BJ (cell line): ENCODE data around the gene GIT2. TPM values are rescaled to one million over a fixed set of nuclear protein-coding genes. Genes with fewer than 3 reads are reported as not detected.

Experiments used
- CTCF ChIA-PET: fragments of 350-600 bp; formaldehyde crosslinking; extraction: SDS; loops from one replicate; lab custom pipeline; 2021; ENCODE audit warnings: antibody characterized with exemption, inconsistent platforms; lab: Yijun Ruan, JAX
- POLR2A ChIA-PET: fragments of 300-600 bp; sonication (Branson Sonifier 250); formaldehyde crosslinking; extraction: SDS; loops from one replicate; lab custom pipeline; 2021; ENCODE audit warnings: antibody characterized with exemption; lab: Charles Lee
- DNase-seq: peaks from one replicate; pipeline ENCODE4 v3.0.0-alpha.2; 2011; ENCODE audit warnings: low read depth
- H3K27me3 ChIP-seq: 2 replicates; pipeline ENCODE4 v1.6.0; 2011; ENCODE audit warnings: low read length; ENCODE audit not compliant: control insufficient read depth, insufficient read depth
- H3K36me3 ChIP-seq: 2 replicates; pipeline ENCODE4 v1.5.1; 2011; ENCODE audit warnings: low read length; ENCODE audit not compliant: control insufficient read depth, insufficient read depth
- H3K4me3 ChIP-seq: 2 replicates; pipeline ENCODE4 v1.5.1; 2011; ENCODE audit warnings: low read depth, mild to moderate bottlenecking, control low read depth, low read length
- polyA plus RNA-seq: library from polyadenylated mRNA; depleted of rRNA; stranded (reverse); fragments of >200 nt; gene quantifications from 2 replicates; pipeline ENCODE4 v1.2.3, GENCODE V29; 2011
- TF ChIP-seq, protein P1 (sequence below): IDR thresholded peaks from 2 replicates; pipeline ENCODE4 v1.5.1; 2011; ENCODE audit warnings: low read depth, mild to moderate bottlenecking, control low read depth, inconsistent platforms, low read length, moderate library complexity; ENCODE audit not compliant: insufficient read depth

Gene GIT2
- polyA plus RNA-seq, 1 experiment, result 49.0 TPM

DNA sequence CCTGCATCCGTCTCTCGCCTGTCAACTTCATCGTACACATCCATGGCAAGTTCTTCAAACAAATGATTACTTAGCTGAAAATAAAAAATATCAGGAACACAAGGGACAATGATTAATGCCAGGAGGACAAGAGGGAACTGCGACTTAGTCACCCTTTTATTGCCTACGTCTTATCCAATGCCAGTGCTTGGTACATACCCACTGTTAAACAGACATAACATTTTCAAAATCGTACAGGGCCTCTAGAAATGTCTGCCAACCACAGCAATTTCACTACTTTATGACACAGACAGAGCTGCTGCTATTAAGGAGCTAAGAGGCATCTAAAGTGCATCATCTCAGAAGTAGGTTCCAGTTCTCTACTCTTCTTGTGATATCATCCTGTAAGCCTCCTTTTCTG, 34.6 kb downstream of the GIT2 start:
- peaks cover 6% of the 10 kb centered on the region for H3K36me3 ChIP-seq
- TF ChIP-seq, protein P1, sequence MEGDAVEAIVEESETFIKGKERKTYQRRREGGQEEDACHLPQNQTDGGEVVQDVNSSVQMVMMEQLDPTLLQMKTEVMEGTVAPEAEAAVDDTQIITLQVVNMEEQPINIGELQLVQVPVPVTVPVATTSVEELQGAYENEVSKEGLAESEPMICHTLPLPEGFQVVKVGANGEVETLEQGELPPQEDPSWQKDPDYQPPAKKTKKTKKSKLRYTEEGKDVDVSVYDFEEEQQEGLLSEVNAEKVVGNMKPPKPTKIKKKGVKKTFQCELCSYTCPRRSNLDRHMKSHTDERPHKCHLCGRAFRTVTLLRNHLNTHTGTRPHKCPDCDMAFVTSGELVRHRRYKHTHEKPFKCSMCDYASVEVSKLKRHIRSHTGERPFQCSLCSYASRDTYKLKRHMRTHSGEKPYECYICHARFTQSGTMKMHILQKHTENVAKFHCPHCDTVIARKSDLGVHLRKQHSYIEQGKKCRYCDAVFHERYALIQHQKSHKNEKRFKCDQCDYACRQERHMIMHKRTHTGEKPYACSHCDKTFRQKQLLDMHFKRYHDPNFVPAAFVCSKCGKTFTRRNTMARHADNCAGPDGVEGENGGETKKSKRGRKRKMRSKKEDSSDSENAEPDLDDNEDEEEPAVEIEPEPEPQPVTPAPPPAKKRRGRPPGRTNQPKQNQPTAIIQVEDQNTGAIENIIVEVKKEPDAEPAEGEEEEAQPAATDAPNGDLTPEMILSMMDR, result no peak
- H3K4me3 ChIP-seq, result no peak overlapping the region
- no peak for DNase-seq
- H3K27me3 ChIP-seq, result no peaks in the 10 kb centered on the region
- CTCF ChIA-PET, result interaction anchor here (0.5 to 2.0 kb wide), 5 partner anchors 8 to 68 kb away, joined by 3 to 9 read pairs (median 3); no protein-coding TSS in a partner anchor
- POLR2A ChIA-PET, result interaction anchor here (0.6 kb wide), 1 partner anchor 43 kb away, joined by 3 read pairs; no protein-coding TSS in a partner anchor

DNA sequence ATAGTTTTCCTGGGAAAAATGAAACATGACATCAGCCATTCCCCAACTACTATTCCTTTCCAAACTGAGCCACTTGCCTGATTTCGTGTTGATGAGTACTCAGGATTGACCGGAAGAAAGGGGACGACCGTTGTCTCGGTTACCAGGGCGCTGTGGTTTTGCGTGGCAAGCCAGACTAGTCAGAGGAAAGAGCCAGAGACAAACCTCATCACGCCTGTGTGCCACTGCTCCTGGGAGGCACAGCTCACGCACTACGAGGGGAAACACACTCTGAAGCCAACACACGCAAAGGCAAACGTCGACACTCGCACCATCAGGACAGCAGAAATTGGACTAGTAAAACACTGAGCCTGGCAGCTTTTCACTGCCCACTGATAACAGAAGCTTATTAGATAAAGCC, 35.0 kb downstream of the GIT2 start:
- Histone ChIP-seq H3K4me3 (no peak overlapping the region), H3K36me3 (peaks cover 6% of the 10 kb centered on the region), H3K27me3 (no peaks in the 10 kb centered on the region)
- POLR2A ChIA-PET, result interaction anchor here (0.6 kb wide), 1 partner anchor 44 kb away, joined by 3 read pairs; no protein-coding TSS in a partner anchor
- DNase-seq, result no peak
- TF ChIP-seq, protein P1, result no peak
- CTCF ChIA-PET, result interaction anchor here (1.0 to 2.0 kb wide), 3 partner anchors 8 to 28 kb away, joined by 3 to 9 read pairs (median 4); no protein-coding TSS in a partner anchor

DNA sequence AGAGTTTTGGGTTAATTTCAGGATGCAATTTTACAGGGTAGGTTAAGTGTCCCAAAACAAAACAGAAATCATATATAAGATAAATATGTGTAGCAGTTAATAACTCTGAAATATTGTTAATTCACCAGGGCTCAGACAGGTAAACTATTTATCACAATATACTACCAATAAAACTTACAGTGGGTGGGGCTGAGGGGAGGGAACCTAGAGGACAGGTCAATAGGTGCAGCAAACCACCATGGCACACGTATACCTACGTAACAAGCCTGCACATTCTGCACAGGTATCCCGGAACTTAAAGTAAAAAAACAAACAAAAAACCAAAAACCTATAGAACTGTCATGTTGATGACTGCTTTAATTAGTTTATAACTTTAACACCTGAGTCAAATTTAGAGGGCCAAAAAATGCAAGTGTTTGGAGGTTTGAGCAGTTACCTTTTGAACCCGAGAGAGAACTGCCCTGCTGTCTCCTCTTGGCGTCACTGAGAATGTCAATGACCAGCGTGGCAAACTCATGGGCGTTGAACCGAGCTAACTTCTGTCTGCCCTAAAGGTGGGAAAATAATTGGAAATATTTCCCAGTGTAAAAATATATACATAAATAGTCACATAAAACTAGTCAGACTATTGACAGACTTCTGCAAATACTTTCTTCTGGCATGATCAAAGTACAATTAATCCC, 36.6 kb downstream of the GIT2 start:
- Histone ChIP-seq H3K4me3 (no peak overlapping the region), H3K36me3 (peaks cover 4% of the 10 kb centered on the region), H3K27me3 (no peaks in the 10 kb centered on the region)
- POLR2A ChIA-PET, result no interaction called here
- no peak for DNase-seq
- CTCF ChIA-PET, result no interaction called here
- TF ChIP-seq, protein P1, result no peak

DNA sequence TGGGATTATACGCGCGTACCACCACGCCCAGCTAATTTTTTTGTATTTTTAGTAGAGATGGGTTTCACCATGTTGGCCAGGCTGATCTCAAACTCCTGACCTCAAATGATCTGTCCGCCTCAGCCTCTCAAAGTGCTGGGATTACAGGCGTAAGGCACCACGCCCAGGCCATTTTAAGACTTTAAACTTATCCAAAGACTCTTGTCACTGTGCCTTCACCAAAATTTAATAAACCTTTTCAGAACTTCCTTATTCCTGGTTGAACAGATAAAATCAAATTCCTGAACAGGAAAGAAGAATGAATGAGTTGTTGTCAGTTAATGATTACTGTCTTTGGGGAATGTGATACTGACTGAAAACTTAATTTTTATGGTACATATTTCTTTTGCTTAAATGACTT, 37.8 kb downstream of the GIT2 start:
- Histone ChIP-seq H3K4me3 (no peak overlapping the region), H3K27me3 (no peaks in the 10 kb centered on the region), H3K36me3 (peaks cover 4% of the 10 kb centered on the region; the same call in 1 of the 2 replicates)
- DNase-seq, result no peak
- POLR2A ChIA-PET, result no interaction called here
- TF ChIP-seq, protein P1, result no peak
- CTCF ChIA-PET, result no interaction called here

DNA sequence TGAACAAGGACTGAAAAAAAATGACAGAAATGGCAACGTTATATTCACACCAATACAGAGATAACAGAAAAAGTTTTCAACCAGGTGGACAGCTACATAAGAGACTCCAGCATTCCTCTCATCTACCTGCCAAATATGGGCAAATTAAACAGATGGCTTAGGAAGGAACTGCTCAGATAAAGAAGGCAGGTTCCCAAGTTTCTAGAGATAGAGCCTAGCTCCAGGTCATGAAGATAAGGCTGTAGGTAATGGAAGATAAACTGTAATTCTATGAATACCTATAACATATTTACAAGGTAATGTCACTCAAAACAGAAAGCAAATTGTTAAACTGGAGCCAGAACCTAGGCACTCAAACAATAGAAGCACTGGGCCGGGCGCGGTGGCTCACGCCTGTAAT, 42.5 kb downstream of the GIT2 start:
- POLR2A ChIA-PET, result no interaction called here

More for the DNA sequence above, 42.5 kb downstream of the GIT2 start:
- TF ChIP-seq, protein P1, result no peak
- Histone ChIP-seq H3K27me3 (no peaks in the 10 kb centered on the region), H3K4me3 (no peak overlapping the region), H3K36me3 (peaks cover 8% of the 10 kb centered on the region)
- DNase-seq, result no peak
- CTCF ChIA-PET, result interaction anchor here (0.9 to 2.3 kb wide), 2 partner anchors 8 to 10 kb away, joined by 3 to 9 read pairs; no protein-coding TSS in a partner anchor
